Mammary epithelial cell (primary cell): ENCODE data around the gene TAF1B.

Source experiments
- EZH2 ChIP-seq: IDR thresholded peaks from 2 replicates; pipeline ENCODE4 v1.6.1; 2012; ENCODE audit warnings: low read length, inconsistent platforms, borderline replicate concordance
- TF ChIP-seq, protein P1 (sequence below), 2 donors: IDR thresholded peaks in 1 of 2; conservative IDR thresholded peaks in 1 of 2; 2 replicates each; pipeline ENCODE4 v1.5.1; 2011 to 2012; ENCODE audit warnings: inconsistent platforms in 2 of 2, low read length in 2 of 2, mild to moderate bottlenecking in 2 of 2, control low read depth in 1 of 2, low read depth in 1 of 2; ENCODE audit not compliant: insufficient read depth in 1 of 2; ENCODE audit errors: extremely low read depth in 1 of 2

DNA sequence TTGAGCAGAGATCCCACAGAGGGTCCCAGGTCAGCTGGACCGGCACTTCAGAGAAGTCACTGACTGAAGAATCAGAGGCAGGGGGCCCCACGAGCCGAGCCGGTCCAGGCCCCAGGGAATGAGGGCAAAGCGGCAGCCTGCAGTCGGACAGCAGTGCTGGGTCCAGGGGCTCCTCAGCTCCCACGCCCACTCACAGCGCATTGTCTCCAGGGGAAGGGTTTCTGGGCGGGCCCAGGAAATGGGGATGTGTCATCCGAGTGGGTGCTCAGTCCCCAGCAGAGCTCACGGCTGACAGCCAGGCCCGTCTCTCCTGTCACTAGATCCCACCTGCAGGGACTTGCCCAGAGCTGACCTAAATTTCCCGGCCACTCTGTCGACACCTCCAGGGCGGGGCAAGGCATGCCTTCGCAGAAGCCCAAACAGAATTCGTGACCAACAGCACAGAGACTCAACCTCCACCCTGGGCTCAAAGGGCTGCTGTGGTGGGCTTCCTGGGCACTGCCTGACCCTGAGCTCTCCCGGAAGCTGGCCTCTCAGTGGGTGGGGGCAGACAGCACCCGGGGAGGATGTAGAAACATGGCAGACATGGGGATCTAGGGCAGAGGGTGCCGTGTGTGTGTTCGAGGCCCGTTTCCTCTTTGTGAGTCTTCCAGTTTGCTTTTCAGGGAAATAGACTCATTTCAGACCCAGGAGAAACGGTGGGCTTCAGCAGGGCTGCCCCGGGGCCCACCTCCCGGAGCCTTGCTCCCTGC lies 42.1 kb upstream of the TAF1B start:
- TF ChIP-seq, protein P1, sequence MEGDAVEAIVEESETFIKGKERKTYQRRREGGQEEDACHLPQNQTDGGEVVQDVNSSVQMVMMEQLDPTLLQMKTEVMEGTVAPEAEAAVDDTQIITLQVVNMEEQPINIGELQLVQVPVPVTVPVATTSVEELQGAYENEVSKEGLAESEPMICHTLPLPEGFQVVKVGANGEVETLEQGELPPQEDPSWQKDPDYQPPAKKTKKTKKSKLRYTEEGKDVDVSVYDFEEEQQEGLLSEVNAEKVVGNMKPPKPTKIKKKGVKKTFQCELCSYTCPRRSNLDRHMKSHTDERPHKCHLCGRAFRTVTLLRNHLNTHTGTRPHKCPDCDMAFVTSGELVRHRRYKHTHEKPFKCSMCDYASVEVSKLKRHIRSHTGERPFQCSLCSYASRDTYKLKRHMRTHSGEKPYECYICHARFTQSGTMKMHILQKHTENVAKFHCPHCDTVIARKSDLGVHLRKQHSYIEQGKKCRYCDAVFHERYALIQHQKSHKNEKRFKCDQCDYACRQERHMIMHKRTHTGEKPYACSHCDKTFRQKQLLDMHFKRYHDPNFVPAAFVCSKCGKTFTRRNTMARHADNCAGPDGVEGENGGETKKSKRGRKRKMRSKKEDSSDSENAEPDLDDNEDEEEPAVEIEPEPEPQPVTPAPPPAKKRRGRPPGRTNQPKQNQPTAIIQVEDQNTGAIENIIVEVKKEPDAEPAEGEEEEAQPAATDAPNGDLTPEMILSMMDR (conservative IDR thresholded peaks at IDR 0.05 in 1 of 2, IDR thresholded peaks at IDR 0.05 in 1 of 2; ENCODE audit: extremely low read depth in 1 of 2, insufficient read depth in 1 of 2, low read depth in 1 of 2, low read length in 2 of 2) = no peak
- no peak for TF ChIP-seq EZH2
